Measurements from ENCODE around the gene GPER1.

GRCh38 chr7:1124816-1125602, 37.1 kb downstream of the GPER1 start:
- TF ChIP-seq CTCF (IDR thresholded peaks at IDR 0.05; ENCODE audit: low read length) (no peak), EZH2 (IDR thresholded peaks at IDR 0.05; ENCODE audit: borderline replicate concordance, low read length) (no peak)
